Measurements from ENCODE around the gene GNG4. TPM values are rescaled to one million over a fixed set of nuclear protein-coding genes. Genes with fewer than 3 reads are reported as not detected.
A peak's percentile ranks its signal among the peaks of the same experiment; 100 is the strongest.

Gene GNG4
- total RNA-seq (1 to 10 TPM; 2.9 to 3.2 TPM), polyA plus RNA-seq (ENCODE audit: insufficient read depth, low read depth, low replicate concordance) (3.3 TPM)
- long read RNA-seq, donor 1, full-length matches to known transcripts = 1 of 1 reads
- long read RNA-seq, donor 1, partial matches to known transcripts = 0 of 1 reads
- long read RNA-seq, donor 1, other reads (novel, unspliced or antisense) = 0 of 1 reads
- long read RNA-seq, donor 2, full-length matches to known transcripts = 1 of 1 reads
- long read RNA-seq, donor 2, partial matches to known transcripts = 0 of 1 reads
- long read RNA-seq, donor 2, other reads (novel, unspliced or antisense) = 0 of 1 reads

- Histone ChIP-seq H3K4me3 (peak within 1 kb of the TSS; percentile 41 to 60), H3K4me1 (peaks cover 9% of the 10 kb centered on the region), H3K27ac (no peak within 1 kb of the TSS), H3K27me3 (no peaks in the 10 kb centered on the region), H3K9me3 (no peaks in the 10 kb centered on the region), H3K36me3 (ENCODE audit: low read depth, missing control alignments) (no peaks in the 10 kb centered on the region)
- intact Hi-C loops (cut with DNase I; ENCODE audit: low total_unique reads) = no loop called here
- WGBS, 2 donors = 0% methylated on average over 6 to 13 of the region's 111 CpGs
- DNase-seq = no peak
- TF ChIP-seq CTCF (IDR thresholded peaks at IDR 0.05) (no peak), POLR2A (IDR thresholded peaks at IDR 0.05) (no peak)
Measured at GRCh38 chr1:235649368-235650163, at the start of gene GNG4. Gene GNG4, minus strand, starts transcription at chr1:235649784. Its CDS starts 65,946 bp downstream, at chr1:235583838.

GRCh38 chr1:235697508-235697907, 47.9 kb upstream of the GNG4 start:
- Histone ChIP-seq H3K27ac (no peak overlapping the region), H3K9me3 (no peaks in the 10 kb centered on the region), H3K4me3 (no peak overlapping the region), H3K27me3 (no peaks in the 10 kb centered on the region), H3K4me1 (no peaks in the 10 kb centered on the region), H3K36me3 (ENCODE audit: low read depth, missing control alignments) (no peaks in the 10 kb centered on the region)
- 92 to 100% methylated on average over 2 of the region's 2 CpGs for WGBS, 2 donors
- TF ChIP-seq POLR2A (IDR thresholded peaks at IDR 0.05) = no peak
- no peak for TF ChIP-seq CTCF (IDR thresholded peaks at IDR 0.05)
- intact Hi-C loops (cut with DNase I; ENCODE audit: low total_unique reads) = no loop called here
- DNase-seq = no peak

GRCh38 chr1:235689356-235689755, 39.8 kb upstream of the GNG4 start:
- Histone ChIP-seq H3K27me3 (no peaks in the 10 kb centered on the region), H3K27ac (no peak overlapping the region), H3K36me3 (ENCODE audit: low read depth, missing control alignments) (no peaks in the 10 kb centered on the region), H3K9me3 (no peaks in the 10 kb centered on the region), H3K4me3 (no peak overlapping the region), H3K4me1 (no peaks in the 10 kb centered on the region)
- 96 to 98% methylated on average over 4 of the region's 4 CpGs for WGBS, 2 donors
- intact Hi-C loops (cut with DNase I; ENCODE audit: low total_unique reads) = no loop called here
- no peak for DNase-seq
- TF ChIP-seq CTCF (IDR thresholded peaks at IDR 0.05) (no peak), POLR2A (IDR thresholded peaks at IDR 0.05) (no peak)

- intact Hi-C loops (cut with DNase I; ENCODE audit: low total_unique reads) = no loop called here
- TF ChIP-seq CTCF (IDR thresholded peaks at IDR 0.05) = no peak
- no peak for TF ChIP-seq POLR2A (IDR thresholded peaks at IDR 0.05)
- DNase-seq = no peak
- no peaks in the 10 kb centered on the region for H3K4me1 ChIP-seq
- no peaks in the 10 kb centered on the region for H3K27me3 ChIP-seq
- H3K9me3 ChIP-seq = no peaks in the 10 kb centered on the region
- H3K27ac ChIP-seq = no peak overlapping the region
- no peaks in the 10 kb centered on the region for H3K36me3 ChIP-seq (ENCODE audit: low read depth, missing control alignments)
- WGBS, 2 donors = 90 to 95% methylated on average over 3 of the region's 3 CpGs
- no peak overlapping the region for H3K4me3 ChIP-seq
Measured at GRCh38 chr1:235688096-235688495, 38.5 kb upstream of the GNG4 start.
